NAMALWA (cell line): Measurements from ENCODE around the gene KLK4.

Experiments used
- DNase-seq: peaks from one replicate; pipeline ENCODE4 v3.0.0-alpha.2; 2015; ENCODE audit warnings: low spot score

Gene KLK4

GRCh38 chr19:50911206-50912101, at the start of gene KLK4:
KLK4 (minus strand) TSS chr19:50911395; CDS start chr19:50910738, 657 bp downstream.
- DNase-seq = no peak

GRCh38 chr19:50959731-50960500, 48.7 kb upstream of the KLK4 start:
- DNase-seq = peak; percentile 14

GRCh38 chr19:50957587-50957986, 46.4 kb upstream of the KLK4 start:
- DNase-seq = no peak

- DNase-seq = no peak
Observed at GRCh38 chr19:50952910-50953309, 41.7 kb upstream of the KLK4 start, which contains the start of gene KLK5. KLK5 (minus strand) TSS chr19:50953038; CDS start chr19:50952657, 381 bp downstream.

GRCh38 chr19:50949861-50950260, 38.7 kb upstream of the KLK4 start:
- no peak for DNase-seq

GRCh38 chr19:50947123-50947522, 35.9 kb upstream of the KLK4 start:
- no peak for DNase-seq

- DNase-seq = no peak
Observed at GRCh38 chr19:50944795-50945194, 33.6 kb upstream of the KLK4 start.

- DNase-seq = no peak
Observed at GRCh38 chr19:50943074-50943828, 32.1 kb upstream of the KLK4 start.

GRCh38 chr19:50939596-50939995, 28.4 kb upstream of the KLK4 start:
- DNase-seq = no peak

- DNase-seq = no peak
Observed at GRCh38 chr19:50933640-50934039, 22.4 kb upstream of the KLK4 start.

- DNase-seq = no peak
Observed at GRCh38 chr19:50932690-50933083, 21.5 kb upstream of the KLK4 start.

- no peak for DNase-seq
Observed at GRCh38 chr19:50932018-50932689, 21.0 kb upstream of the KLK4 start.

- no peak for DNase-seq
Observed at GRCh38 chr19:50931023-50931422, 19.8 kb upstream of the KLK4 start.

GRCh38 chr19:50928831-50929230, 17.6 kb upstream of the KLK4 start:
- DNase-seq = peak; percentile 39

- no peak for DNase-seq
Observed at GRCh38 chr19:50926144-50926543, 14.9 kb upstream of the KLK4 start.

GRCh38 chr19:50925734-50926133, 14.5 kb upstream of the KLK4 start:
- no peak for DNase-seq

- no peak for DNase-seq
Observed at GRCh38 chr19:50924586-50924985, 13.4 kb upstream of the KLK4 start.

- peak; percentile 90 for DNase-seq
Observed at GRCh38 chr19:50922317-50922853, 11.2 kb upstream of the KLK4 start.

GRCh38 chr19:50921426-50922316, 10.5 kb upstream of the KLK4 start:
- no peak for DNase-seq

- DNase-seq = no peak
Observed at GRCh38 chr19:50916069-50916468, 4.9 kb upstream of the KLK4 start.
